G401.6 (cell line): ENCODE data around the gene OR56B1.
A peak's percentile ranks its signal among the peaks of the same experiment; 100 is the strongest.
"Not testable (repeated sequence)": the region's sequence is repeated elsewhere in the genome, so short reads cannot be mapped to it uniquely, and the experiment has no call there.

Experiments
- FAIRE-seq: peaks from 2 replicates; lab custom pipeline; 2012; peaks lifted over from hg19 to GRCh38; lab: Jason Lieb, UNC

The OR56B1 gene

DNA sequence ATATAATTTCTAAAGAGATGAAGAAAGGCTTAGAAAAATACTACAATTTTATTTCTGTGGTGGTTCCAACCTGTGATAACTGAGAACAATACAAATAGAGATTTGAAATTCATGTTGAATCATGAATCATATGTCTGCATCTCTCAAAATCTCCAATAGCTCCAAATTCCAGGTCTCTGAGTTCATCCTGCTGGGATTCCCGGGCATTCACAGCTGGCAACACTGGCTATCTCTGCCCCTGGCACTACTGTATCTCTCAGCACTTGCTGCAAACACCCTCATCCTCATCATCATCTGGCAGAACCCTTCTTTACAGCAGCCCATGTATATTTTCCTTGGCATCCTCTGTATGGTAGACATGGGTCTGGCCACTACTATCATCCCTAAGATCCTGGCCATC is at the start of gene OR56B1:
OR56B1 (plus strand) TSS at position 53 of the 400 bp plus-strand sequence; CDS start at position 122, 69 bp downstream.
- FAIRE-seq = no peak

- FAIRE-seq = no peak
Measured at GRCh38 chr11:5688482-5688881, 47.8 kb upstream of the OR56B1 start.

- no peak for FAIRE-seq
Measured at GRCh38 chr11:5689551-5689983, 46.7 kb upstream of the OR56B1 start, which contains the start of gene TRIM22. TRIM22 (plus strand) TSS chr11:5689790; CDS start chr11:5696233, 6,443 bp downstream.

GRCh38 chr11:5690216-5690615 is 46.0 kb upstream of the OR56B1 start:
- no peak for FAIRE-seq

- no peak for FAIRE-seq
Measured at GRCh38 chr11:5690736-5691135, 45.5 kb upstream of the OR56B1 start.

DNA sequence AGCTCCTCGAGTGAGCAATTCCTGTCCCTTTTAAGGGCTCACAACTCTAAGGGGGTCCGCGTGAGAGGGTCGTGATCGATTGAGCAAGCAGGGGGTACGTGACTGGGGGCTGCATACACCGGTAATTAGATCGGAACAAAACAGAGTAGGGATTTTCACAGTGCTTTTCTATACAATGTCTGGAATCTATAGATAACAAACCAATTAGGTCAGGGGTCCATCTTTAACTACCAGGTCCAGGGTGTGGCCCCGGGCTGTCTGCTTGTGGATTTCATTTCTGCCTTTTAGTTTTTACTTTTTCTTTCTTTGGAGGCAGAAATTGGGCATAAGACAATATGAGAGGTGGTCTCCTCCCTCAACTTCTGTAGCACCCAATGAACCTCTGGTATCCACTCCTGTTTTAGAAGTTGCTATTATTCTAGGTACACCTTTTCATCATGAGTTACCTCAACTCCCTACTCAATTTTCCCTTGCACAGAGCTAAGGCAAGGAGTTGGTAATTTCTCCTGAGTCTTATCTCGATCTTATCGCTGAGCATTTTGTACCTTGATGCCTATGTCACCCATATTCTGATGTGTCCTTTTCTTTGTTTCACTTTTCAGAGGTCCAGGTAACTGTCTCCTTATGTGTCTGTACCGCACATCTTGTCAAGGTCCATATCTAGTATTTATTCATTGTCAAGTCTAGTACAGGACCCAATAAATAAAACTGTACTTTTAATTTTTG is 44.8 kb upstream of the OR56B1 start:
- FAIRE-seq = not testable (repeated sequence)

- FAIRE-seq = no peak
Measured at GRCh38 chr11:5691964-5692361, 44.3 kb upstream of the OR56B1 start.

GRCh38 chr11:5694642-5695041 is 41.6 kb upstream of the OR56B1 start:
- no peak for FAIRE-seq

DNA sequence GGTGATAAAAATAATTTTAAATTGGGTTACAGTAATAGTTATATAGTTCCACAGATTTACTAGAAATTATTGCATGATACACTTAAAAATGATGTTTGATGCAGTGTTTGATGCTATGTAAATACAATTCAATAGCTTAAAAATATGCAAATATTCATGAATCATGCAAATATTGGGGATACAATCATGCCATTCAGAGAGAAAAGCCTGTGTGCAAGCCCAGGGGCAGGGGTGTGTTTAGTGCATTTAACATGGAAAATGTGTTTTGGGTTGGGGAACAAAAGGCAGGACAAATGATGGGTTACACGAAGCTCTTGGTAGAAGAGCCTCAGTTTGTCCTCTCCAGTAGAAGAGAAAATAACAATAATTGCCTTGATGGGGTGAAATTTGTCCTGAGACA is 40.7 kb upstream of the OR56B1 start:
- FAIRE-seq = no peak

DNA sequence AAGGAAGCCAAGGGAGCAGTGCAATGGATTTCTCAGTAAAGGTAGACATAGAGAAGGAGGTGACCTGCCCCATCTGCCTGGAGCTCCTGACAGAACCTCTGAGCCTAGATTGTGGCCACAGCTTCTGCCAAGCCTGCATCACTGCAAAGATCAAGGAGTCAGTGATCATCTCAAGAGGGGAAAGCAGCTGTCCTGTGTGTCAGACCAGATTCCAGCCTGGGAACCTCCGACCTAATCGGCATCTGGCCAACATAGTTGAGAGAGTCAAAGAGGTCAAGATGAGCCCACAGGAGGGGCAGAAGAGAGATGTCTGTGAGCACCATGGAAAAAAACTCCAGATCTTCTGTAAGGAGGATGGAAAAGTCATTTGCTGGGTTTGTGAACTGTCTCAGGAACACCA is 40.0 kb upstream of the OR56B1 start:
- no peak for FAIRE-seq

DNA sequence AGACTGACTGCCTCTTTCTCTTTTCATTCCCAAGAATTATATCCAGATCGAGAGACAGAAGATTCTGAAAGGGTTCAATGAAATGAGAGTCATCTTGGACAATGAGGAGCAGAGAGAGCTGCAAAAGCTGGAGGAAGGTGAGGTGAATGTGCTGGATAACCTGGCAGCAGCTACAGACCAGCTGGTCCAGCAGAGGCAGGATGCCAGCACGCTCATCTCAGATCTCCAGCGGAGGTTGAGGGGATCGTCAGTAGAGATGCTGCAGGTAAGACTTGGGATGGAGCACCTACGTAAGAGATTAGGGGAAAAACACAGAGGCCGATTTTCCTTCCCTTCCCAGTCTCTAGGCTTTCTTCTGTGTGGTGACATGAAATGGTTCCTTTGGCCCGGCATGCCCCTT is 38.0 kb upstream of the OR56B1 start:
- no peak for FAIRE-seq

DNA sequence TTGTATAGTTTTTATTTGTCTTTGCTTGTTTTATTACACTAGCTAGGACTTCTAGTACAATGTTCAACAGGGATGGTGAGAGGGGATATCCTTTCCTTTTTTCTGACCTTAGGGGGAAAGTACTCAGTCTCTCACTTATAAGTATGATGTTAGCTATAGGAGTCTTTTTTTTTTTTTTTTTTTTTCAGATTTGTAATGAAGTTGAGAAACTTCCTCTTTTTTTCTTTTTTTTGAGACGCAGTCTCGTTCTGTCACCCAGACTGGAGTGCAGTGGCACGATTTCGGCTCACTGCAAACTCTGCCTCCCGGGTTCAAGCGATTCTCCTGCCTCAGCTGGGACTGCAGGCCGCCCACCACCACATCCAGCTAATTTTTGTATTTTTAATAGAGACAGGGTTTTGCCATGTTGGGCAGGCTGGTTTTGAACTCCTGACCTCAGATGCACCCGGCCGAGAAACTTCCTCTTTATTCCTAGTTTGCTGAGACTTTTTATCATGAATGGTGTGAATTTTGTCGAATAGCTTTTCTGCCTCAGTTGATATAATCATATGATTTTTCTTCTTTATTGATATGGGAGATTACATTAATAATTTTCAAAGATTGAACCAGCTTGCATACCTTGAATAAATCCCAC is 35.7 kb upstream of the OR56B1 start:
- FAIRE-seq = no peak

DNA sequence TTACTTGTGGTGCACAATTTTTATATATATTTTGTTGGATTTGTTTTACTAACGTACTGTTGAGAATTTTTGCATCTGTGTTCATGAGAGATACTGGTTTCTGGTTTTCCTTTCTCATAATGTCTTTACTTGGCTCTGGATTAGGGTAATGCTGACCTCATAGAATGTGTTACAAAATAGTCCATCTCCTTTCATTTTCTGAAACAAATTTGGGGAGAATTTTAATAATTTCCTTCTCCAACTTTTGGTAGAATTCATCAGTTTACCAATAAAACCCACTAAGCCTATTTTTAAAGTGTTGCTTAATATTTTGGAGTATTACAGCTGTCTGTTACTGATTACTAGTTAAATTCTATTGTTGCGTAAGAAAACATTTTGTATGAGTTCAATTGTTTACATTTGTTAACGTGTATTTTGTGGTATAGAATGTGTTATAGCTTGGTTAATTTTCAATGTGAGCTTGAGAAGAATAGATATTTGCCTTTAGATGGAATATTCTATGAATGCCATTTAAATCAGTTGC is 35.1 kb upstream of the OR56B1 start:
- FAIRE-seq = no peak

DNA sequence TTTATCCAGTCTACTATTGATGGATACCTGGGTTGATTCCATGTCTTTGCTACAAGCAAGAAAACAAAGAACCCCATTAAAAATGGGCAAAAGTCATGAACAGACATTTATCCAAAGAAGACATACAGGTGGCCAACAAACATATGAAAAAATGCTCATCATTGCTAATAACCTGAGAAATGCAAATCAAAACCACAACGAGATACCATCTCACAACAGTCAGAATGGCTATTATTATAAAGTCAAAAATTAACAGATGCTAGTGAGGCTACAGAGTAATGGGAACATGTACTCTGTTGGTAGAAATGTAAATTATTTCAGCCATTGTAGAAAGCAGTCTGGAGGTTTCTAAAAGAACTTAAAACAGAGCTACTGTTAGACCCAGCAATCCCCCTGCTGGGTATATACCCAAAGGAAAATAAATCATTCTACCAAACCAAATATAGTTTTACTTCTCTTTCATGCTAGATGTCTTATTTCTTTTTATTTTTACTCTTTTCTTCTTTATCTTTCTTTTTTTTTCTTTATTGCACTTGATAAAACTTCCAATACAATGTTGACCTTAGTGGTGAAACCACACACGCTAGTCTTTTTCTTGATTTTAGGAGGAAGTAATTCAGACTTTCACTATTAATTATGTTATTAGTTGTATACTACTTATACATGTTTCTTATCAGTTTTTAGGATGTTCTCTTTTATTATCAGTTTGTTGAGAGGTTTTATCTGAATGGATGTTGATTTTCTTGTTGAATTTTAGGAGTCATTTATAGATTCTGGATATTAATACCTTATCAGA is 32.3 kb upstream of the OR56B1 start:
- FAIRE-seq = no peak

- FAIRE-seq = no peak
Measured at GRCh38 chr11:5705688-5706087, 30.6 kb upstream of the OR56B1 start.

DNA sequence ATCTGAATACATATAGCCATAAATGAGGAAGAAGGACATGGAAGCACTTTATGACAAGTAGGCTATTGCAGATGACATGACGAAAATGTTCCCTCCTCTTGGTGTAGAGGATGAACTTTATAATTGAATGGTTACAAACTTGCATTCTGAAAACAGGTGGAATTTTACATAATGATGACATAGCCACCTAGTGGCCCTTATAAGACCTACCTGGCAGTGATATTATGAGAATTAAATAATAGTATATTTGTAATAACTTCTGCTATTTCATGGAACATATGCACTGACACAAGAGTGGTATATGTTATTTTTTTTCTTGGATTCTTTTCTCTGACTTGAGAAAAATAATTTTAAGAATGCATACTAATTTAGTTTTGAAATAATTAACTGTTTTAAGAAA is 23.7 kb upstream of the OR56B1 start:
- peak; percentile 71 for FAIRE-seq

GRCh38 chr11:5713695-5714094 is 22.6 kb upstream of the OR56B1 start:
- no peak for FAIRE-seq

- FAIRE-seq = not testable (repeated sequence)
Measured at GRCh38 chr11:5716518-5716917, 19.7 kb upstream of the OR56B1 start.

DNA sequence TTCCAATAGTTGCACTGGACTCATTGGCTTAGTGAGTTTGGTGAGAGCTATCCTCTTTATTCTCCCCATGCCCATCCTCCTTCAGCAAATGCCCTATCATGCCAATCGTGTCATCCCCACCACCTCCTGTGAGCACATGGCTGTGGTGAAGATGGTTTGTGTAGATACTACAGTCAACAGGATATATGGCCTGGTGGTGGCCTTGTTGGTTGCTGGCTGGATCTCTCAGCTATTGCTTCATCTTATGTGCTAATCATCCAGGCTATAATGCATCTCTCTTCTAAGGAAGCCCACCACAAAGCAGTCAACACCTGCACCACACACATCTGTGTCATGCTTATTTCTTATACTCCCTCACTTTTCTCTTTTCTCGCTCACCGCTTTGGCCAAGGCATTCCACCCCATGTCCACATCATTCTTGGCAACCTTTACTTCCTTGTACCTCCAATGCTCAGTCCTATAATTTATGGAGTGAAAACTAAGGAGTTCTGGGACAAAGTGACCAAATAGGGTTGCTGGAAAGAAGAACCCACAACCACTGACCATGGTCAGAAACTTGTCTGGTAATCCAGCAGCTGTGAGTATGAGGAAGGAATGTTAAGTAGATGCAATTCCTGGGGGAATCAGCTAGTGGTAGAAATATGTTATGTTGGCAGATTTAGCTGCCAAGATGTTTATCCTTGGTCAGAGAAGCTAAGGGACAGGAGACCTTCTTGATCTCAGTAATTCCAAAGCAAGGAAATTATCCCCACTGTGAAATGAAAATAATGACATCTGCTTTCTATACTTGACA is 16.3 kb upstream of the OR56B1 start:
- FAIRE-seq = no peak

- no peak for FAIRE-seq
Measured at GRCh38 chr11:5722622-5723021, 13.6 kb upstream of the OR56B1 start.

- no peak for FAIRE-seq
Measured at GRCh38 chr11:5726351-5726750, 9.9 kb upstream of the OR56B1 start.

DNA sequence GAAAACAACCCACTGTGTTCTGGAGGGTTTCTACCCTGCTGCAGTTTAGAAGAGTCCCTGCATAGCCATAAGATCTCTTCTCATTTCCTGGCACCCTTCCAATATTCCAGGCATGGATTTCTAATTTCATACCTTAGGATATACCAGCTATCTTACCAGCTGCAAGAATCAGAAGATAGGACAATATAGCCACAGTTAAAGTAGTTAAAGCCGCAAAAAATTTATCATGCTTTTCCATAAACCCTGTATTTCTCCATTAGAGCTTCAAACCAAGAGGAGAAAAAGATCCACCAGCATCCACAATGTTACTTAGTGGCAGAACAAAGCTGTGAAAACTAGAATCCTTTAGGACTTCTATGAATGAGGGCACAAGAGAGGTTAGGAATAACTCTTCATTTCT is 8.6 kb upstream of the OR56B1 start:
- no peak for FAIRE-seq
